ENCODE results near the gene KRTAP5-3. TPM values are rescaled to one million over a fixed set of nuclear protein-coding genes. Genes with fewer than 3 reads are reported as not detected.
A peak's percentile ranks its signal among the peaks of the same experiment; 100 is the strongest.

Gene KRTAP5-3
- total RNA-seq, 1 donor from 2014 or later: not detected

DNA sequence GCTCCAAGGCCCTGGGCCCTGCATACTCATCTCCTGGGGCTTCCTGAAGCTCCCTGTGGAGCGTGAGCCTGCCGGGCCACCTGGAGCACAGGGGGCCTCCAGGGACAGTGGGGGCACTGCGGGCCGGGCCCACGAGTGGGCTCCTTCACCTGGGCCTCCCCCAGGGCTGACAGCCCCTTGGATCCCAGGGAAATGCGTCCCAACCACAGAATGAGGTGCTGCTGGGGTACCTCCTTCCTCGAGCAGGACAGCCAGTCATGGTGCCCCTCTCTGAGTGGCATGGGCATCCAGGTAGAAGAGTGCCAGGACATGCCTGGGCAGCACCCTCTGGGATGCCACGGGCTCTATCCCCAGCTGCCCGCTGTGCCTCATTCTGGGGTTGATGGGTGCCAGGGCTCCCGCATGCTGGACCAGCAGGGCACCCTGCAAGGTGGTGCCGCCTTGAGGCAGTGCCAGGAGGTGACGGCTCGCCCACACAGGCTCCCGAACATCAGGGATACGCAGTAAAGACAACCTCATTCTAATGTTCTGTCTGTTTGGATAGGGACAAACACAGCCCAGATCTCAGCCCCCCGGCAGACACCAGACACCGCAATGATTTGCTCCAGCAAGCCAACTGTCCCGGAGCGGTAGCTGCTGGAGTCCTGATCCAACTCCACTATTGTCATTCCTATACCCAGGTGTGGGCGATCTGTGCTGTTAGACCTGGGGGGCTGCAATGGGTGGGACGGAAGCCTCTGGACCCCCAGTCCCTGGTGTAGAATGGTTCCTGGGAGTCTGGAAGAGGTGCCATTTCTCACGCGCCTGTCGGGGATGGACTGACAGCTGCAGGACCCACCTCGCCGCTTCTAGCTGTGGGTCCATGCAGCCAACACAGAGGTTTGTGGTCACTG lies 47.2 kb upstream of the KRTAP5-3 start:
- Histone ChIP-seq H2AFZ (replicated peaks) (no peak overlapping the region), H3K9me3 (ENCODE audit: low read depth) (no peaks in the 10 kb centered on the region), H3K27ac (no peak overlapping the region), H3K9ac (no peak overlapping the region), H3F3A (ENCODE audit: low read depth) (no peaks in the 10 kb centered on the region), H3K36me3 (no peaks in the 10 kb centered on the region), H3K27me3 (peaks cover 25% of the 10 kb centered on the region), H4K20me1 (ENCODE audit: low read depth) (no peaks in the 10 kb centered on the region), H3K4me1 (no peaks in the 10 kb centered on the region), H3K79me2 (ENCODE audit: low read depth) (no peaks in the 10 kb centered on the region), H3K4me3 (no peak overlapping the region), H3K4me2 (no peak overlapping the region)
- Mint-ChIP-seq H3K4me3 (no peak overlapping the region), H3K27me3 (ENCODE audit: insufficient read depth, low read depth) (peaks cover 9% of the 10 kb centered on the region), H3K36me3 (no peaks in the 10 kb centered on the region), H3K4me1 (peaks cover 7% of the 10 kb centered on the region), H3K9me3 (no peaks in the 10 kb centered on the region), H3K27ac (no peak overlapping the region)
- no peak for DNase-seq (ENCODE audit: low spot score)
- TF ChIP-seq, protein P1, sequence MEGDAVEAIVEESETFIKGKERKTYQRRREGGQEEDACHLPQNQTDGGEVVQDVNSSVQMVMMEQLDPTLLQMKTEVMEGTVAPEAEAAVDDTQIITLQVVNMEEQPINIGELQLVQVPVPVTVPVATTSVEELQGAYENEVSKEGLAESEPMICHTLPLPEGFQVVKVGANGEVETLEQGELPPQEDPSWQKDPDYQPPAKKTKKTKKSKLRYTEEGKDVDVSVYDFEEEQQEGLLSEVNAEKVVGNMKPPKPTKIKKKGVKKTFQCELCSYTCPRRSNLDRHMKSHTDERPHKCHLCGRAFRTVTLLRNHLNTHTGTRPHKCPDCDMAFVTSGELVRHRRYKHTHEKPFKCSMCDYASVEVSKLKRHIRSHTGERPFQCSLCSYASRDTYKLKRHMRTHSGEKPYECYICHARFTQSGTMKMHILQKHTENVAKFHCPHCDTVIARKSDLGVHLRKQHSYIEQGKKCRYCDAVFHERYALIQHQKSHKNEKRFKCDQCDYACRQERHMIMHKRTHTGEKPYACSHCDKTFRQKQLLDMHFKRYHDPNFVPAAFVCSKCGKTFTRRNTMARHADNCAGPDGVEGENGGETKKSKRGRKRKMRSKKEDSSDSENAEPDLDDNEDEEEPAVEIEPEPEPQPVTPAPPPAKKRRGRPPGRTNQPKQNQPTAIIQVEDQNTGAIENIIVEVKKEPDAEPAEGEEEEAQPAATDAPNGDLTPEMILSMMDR (IDR thresholded peaks at IDR 0.05): no peak
- TF ChIP-seq EZH2 (IDR thresholded peaks at IDR 0.05) (no peak), EZH2phosphoT487 (IDR thresholded peaks at IDR 0.05) (no peak)

- Histone ChIP-seq H4K20me1 (ENCODE audit: low read depth) (no peaks in the 10 kb centered on the region), H3K9me3 (ENCODE audit: low read depth) (no peaks in the 10 kb centered on the region), H2AFZ (replicated peaks) (no peak overlapping the region), H3K79me2 (ENCODE audit: low read depth) (no peaks in the 10 kb centered on the region), H3F3A (ENCODE audit: low read depth) (no peaks in the 10 kb centered on the region), H3K4me2 (no peak overlapping the region), H3K4me3 (no peak overlapping the region), H3K27me3 (peaks cover 25% of the 10 kb centered on the region), H3K36me3 (no peaks in the 10 kb centered on the region), H3K4me1 (no peaks in the 10 kb centered on the region), H3K27ac (no peak overlapping the region), H3K9ac (no peak overlapping the region)
- TF ChIP-seq EZH2 (IDR thresholded peaks at IDR 0.05): no peak
- TF ChIP-seq, protein P1 (IDR thresholded peaks at IDR 0.05): no peak
- Mint-ChIP-seq H3K27me3 (ENCODE audit: insufficient read depth, low read depth) (peaks cover 14% of the 10 kb centered on the region), H3K36me3 (no peaks in the 10 kb centered on the region), H3K4me3 (no peak overlapping the region), H3K4me1 (no peaks in the 10 kb centered on the region), H3K27ac (no peak overlapping the region), H3K9me3 (no peaks in the 10 kb centered on the region)
- DNase-seq (ENCODE audit: low spot score): no peak
Observed at GRCh38 chr11:1654388-1655167, 46.3 kb upstream of the KRTAP5-3 start.

- H3K27me3 Mint-ChIP-seq (ENCODE audit: insufficient read depth, low read depth): peaks cover 14% of the 10 kb centered on the region
- no peak overlapping the region for H3K4me3 ChIP-seq
- H3K4me1 Mint-ChIP-seq: no peaks in the 10 kb centered on the region
- H2AFZ ChIP-seq (replicated peaks): peak overlapping the region; percentile 70
- TF ChIP-seq EZH2 (IDR thresholded peaks at IDR 0.05) (no peak), EZH2phosphoT487 (IDR thresholded peaks at IDR 0.05) (no peak)
- TF ChIP-seq, protein P1 (IDR thresholded peaks at IDR 0.05): no peak
- H3K27me3 ChIP-seq: peaks cover 25% of the 10 kb centered on the region
- H3K4me2 ChIP-seq: no peak overlapping the region
- H3K4me1 ChIP-seq: no peaks in the 10 kb centered on the region
- no peaks in the 10 kb centered on the region for H4K20me1 ChIP-seq (ENCODE audit: low read depth)
- no peaks in the 10 kb centered on the region for H3K79me2 ChIP-seq (ENCODE audit: low read depth)
- H3F3A ChIP-seq (ENCODE audit: low read depth): no peaks in the 10 kb centered on the region
- H3K27ac ChIP-seq: no peak overlapping the region
- no peaks in the 10 kb centered on the region for H3K9me3 Mint-ChIP-seq
- H3K9ac ChIP-seq: no peak overlapping the region
- no peaks in the 10 kb centered on the region for H3K36me3 ChIP-seq
- no peaks in the 10 kb centered on the region for H3K36me3 Mint-ChIP-seq
- H3K4me3 Mint-ChIP-seq: no peak overlapping the region
- no peak overlapping the region for H3K27ac Mint-ChIP-seq
- no peak for DNase-seq (ENCODE audit: low spot score)
- H3K9me3 ChIP-seq (ENCODE audit: low read depth): no peaks in the 10 kb centered on the region
Observed at GRCh38 chr11:1653541-1654387, 45.5 kb upstream of the KRTAP5-3 start.
